ENCODE data around the gene KNSTRN. TPM values are rescaled to one million over a fixed set of nuclear protein-coding genes. Genes with fewer than 3 reads are reported as not detected.

KNSTRN gene
- total RNA-seq, 1 experiment from 2014 or later = 115 TPM

GRCh38 chr15:40368719-40369473 is 13.6 kb upstream of the KNSTRN start:
- intact Hi-C loops (cut with micrococcal nuclease; ENCODE audit: unreplicated experiment) = no loop called here
- DNase-seq (ENCODE audit: low spot score) = no peak
- Histone ChIP-seq H3K4me1 (ENCODE audit: insufficient read depth, low read length, poor library complexity, severe bottlenecking) (peaks cover 9% of the 10 kb centered on the region), H3K27me3 (replicated peaks; ENCODE audit: insufficient read depth, low read depth, low read length, poor library complexity) (no peaks in the 10 kb centered on the region), H3K36me3 (ENCODE audit: insufficient read depth, low read length, poor library complexity, severe bottlenecking) (no peaks in the 10 kb centered on the region), H3K9me3 (ENCODE audit: low read depth, low read length, poor library complexity, severe bottlenecking) (no peaks in the 10 kb centered on the region), H3K27ac (ENCODE audit: low read depth, low read length, poor library complexity, severe bottlenecking) (no peak overlapping the region), H3K4me3 (ENCODE audit: low read depth, low read length, poor library complexity, severe bottlenecking) (no peak overlapping the region)
- BruUV-seq (replicated peaks) = no TSS peak
- ChIA-PET CTCF (interaction anchor here (0.8 to 1.2 kb wide), 2 partner anchors 9 to 29 kb away, joined by 3 to 4 read pairs; partner anchors contain the start of gene CCDC9B), POLR2A (ENCODE audit: low non-redundant PET) (no interaction called here)
- TF ChIP-seq CTCF (conservative IDR thresholded peaks at IDR 0.05; ENCODE audit: low read depth, low read length) = no peak
- no peak for TF ChIP-seq EZH2 (IDR thresholded peaks at IDR 0.05; ENCODE audit: borderline replicate concordance, low read depth, low read length, poor library complexity, severe bottlenecking)

- Histone ChIP-seq H3K27ac (ENCODE audit: low read depth, low read length, poor library complexity, severe bottlenecking) (no peak overlapping the region), H3K36me3 (ENCODE audit: insufficient read depth, low read length, poor library complexity, severe bottlenecking) (no peaks in the 10 kb centered on the region), H3K27me3 (replicated peaks; ENCODE audit: insufficient read depth, low read depth, low read length, poor library complexity) (no peaks in the 10 kb centered on the region), H3K9me3 (ENCODE audit: low read depth, low read length, poor library complexity, severe bottlenecking) (no peaks in the 10 kb centered on the region), H3K4me3 (ENCODE audit: low read depth, low read length, poor library complexity, severe bottlenecking) (no peak overlapping the region), H3K4me1 (ENCODE audit: insufficient read depth, low read length, poor library complexity, severe bottlenecking) (peaks cover 9% of the 10 kb centered on the region)
- TF ChIP-seq EZH2 (IDR thresholded peaks at IDR 0.05; ENCODE audit: borderline replicate concordance, low read depth, low read length, poor library complexity, severe bottlenecking) (no peak), CTCF (conservative IDR thresholded peaks at IDR 0.05; ENCODE audit: low read depth, low read length) (no peak)
- no peak for DNase-seq (ENCODE audit: low spot score)
- POLR2A ChIA-PET (ENCODE audit: low non-redundant PET) = no interaction called here
- CTCF ChIA-PET = no interaction called here
- BruUV-seq (replicated peaks) = no TSS peak
- intact Hi-C loops (cut with micrococcal nuclease; ENCODE audit: unreplicated experiment) = no loop called here
These were observed 13.0 kb upstream of the KNSTRN start for GRCh38 chr15:40369474-40369869.

GRCh38 chr15:40369971-40370370 is 12.6 kb upstream of the KNSTRN start:
- ChIA-PET CTCF (no interaction called here), POLR2A (ENCODE audit: low non-redundant PET) (no interaction called here)
- Histone ChIP-seq H3K27me3 (replicated peaks; ENCODE audit: insufficient read depth, low read depth, low read length, poor library complexity) (no peaks in the 10 kb centered on the region), H3K27ac (ENCODE audit: low read depth, low read length, poor library complexity, severe bottlenecking) (no peak overlapping the region), H3K9me3 (ENCODE audit: low read depth, low read length, poor library complexity, severe bottlenecking) (no peaks in the 10 kb centered on the region), H3K4me3 (ENCODE audit: low read depth, low read length, poor library complexity, severe bottlenecking) (no peak overlapping the region), H3K36me3 (ENCODE audit: insufficient read depth, low read length, poor library complexity, severe bottlenecking) (no peaks in the 10 kb centered on the region), H3K4me1 (ENCODE audit: insufficient read depth, low read length, poor library complexity, severe bottlenecking) (peaks cover 9% of the 10 kb centered on the region)
- no TSS peak for BruUV-seq (replicated peaks)
- intact Hi-C loops (cut with micrococcal nuclease; ENCODE audit: unreplicated experiment) = no loop called here
- no peak for TF ChIP-seq CTCF (conservative IDR thresholded peaks at IDR 0.05; ENCODE audit: low read depth, low read length)
- TF ChIP-seq EZH2 (IDR thresholded peaks at IDR 0.05; ENCODE audit: borderline replicate concordance, low read depth, low read length, poor library complexity, severe bottlenecking) = no peak
- no peak for DNase-seq (ENCODE audit: low spot score)
